ENCODE results near the gene CDKN2C.
A peak's percentile ranks its signal among the peaks of the same experiment; 100 is the strongest.

The CDKN2C gene

GRCh38 chr1:50969611-50970508 lies at the start of gene CDKN2C:
CDKN2C (plus strand) TSS chr1:50970245; CDS start chr1:50970369, 124 bp downstream.
- TF ChIP-seq, protein P1, sequence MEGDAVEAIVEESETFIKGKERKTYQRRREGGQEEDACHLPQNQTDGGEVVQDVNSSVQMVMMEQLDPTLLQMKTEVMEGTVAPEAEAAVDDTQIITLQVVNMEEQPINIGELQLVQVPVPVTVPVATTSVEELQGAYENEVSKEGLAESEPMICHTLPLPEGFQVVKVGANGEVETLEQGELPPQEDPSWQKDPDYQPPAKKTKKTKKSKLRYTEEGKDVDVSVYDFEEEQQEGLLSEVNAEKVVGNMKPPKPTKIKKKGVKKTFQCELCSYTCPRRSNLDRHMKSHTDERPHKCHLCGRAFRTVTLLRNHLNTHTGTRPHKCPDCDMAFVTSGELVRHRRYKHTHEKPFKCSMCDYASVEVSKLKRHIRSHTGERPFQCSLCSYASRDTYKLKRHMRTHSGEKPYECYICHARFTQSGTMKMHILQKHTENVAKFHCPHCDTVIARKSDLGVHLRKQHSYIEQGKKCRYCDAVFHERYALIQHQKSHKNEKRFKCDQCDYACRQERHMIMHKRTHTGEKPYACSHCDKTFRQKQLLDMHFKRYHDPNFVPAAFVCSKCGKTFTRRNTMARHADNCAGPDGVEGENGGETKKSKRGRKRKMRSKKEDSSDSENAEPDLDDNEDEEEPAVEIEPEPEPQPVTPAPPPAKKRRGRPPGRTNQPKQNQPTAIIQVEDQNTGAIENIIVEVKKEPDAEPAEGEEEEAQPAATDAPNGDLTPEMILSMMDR (IDR thresholded peaks at IDR 0.05; ENCODE audit: low read depth, low read length, missing control alignments) = no peak
- peak within 1 kb of the TSS; percentile 67 for H3K4me3 ChIP-seq (replicated peaks; ENCODE audit: low read depth, low read length)
- DNase-seq (ENCODE audit: extremely low read depth, low read depth) = no peak

DNA sequence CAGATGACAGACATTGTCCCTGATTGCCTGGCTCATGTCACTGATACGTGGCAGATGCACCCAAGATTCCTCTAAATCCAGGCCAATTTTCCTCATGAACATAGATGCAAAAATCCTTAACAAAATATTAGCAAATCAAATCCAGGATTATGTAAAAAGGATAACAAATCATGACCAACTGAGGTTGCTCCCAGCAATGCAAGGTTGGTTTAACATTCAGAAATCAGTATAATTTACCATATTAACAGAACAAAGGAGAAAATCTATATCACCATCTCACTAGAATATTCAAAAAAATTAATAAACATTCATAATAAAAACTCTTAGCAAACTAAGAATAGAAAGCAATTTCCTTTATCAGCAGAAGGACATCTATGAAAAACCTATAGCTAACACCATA lies 49.6 kb upstream of the CDKN2C start:
- no peak overlapping the region for H3K4me3 ChIP-seq (replicated peaks; ENCODE audit: low read depth, low read length)
- TF ChIP-seq, protein P1 (IDR thresholded peaks at IDR 0.05; ENCODE audit: low read depth, low read length, missing control alignments) = no peak
- no peak for DNase-seq (ENCODE audit: extremely low read depth, low read depth)

DNA sequence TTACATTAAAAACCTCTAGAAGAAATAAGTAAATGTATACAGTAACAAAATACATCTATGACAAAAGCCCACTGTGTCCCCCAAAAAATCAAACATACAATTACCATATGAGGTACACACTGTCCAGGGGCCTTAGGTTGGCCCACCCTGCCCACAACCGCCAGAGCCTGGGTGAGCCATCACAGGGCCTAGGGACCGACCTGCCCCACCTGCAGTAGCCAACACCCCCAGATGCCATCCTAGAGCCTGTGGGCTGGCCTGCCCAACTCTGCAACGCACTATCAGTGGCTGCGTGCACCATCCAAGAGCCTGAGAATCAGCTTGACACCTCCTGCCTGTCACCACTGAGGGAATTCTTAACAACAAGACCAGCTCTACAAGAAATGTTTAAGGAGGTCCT lies 49.0 kb upstream of the CDKN2C start:
- TF ChIP-seq, protein P1 (IDR thresholded peaks at IDR 0.05; ENCODE audit: low read depth, low read length, missing control alignments) = no peak
- DNase-seq (ENCODE audit: extremely low read depth, low read depth) = no peak
- H3K4me3 ChIP-seq (replicated peaks; ENCODE audit: low read depth, low read length) = no peak overlapping the region

DNA sequence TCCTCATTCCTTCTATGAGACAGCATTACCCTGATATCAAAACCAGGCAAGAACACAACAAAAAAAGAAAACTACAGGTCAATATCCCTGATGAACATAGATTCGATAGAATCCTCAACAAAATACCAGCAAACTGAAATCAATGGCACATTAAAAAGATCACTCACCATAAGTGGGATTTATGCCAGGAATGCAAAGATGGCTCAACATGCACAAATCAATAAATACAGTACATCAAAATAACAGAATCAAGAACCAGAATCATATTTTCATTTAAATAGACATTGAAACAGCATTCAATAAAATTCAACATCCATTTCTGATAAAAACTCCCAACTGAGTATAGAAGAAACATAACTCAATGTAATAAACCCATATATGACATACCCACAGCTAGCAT lies 46.5 kb upstream of the CDKN2C start:
- no peak overlapping the region for H3K4me3 ChIP-seq (replicated peaks; ENCODE audit: low read depth, low read length)
- DNase-seq (ENCODE audit: extremely low read depth, low read depth) = no peak

GRCh38 chr1:50929376-50929958 lies 40.6 kb upstream of the CDKN2C start:
- TF ChIP-seq, protein P1 (IDR thresholded peaks at IDR 0.05; ENCODE audit: low read depth, low read length, missing control alignments) = peak; percentile 28
- DNase-seq (ENCODE audit: extremely low read depth, low read depth) = peak; percentile 10
- H3K4me3 ChIP-seq (replicated peaks; ENCODE audit: low read depth, low read length) = no peak overlapping the region

More for the DNA sequence above, 46.5 kb upstream of the CDKN2C start:
- TF ChIP-seq, protein P1 (IDR thresholded peaks at IDR 0.05; ENCODE audit: low read depth, low read length, missing control alignments) = no peak

- TF ChIP-seq, protein P1 (IDR thresholded peaks at IDR 0.05; ENCODE audit: low read depth, low read length, missing control alignments) = no peak
- H3K4me3 ChIP-seq (replicated peaks; ENCODE audit: low read depth, low read length) = no peak overlapping the region
- no peak for DNase-seq (ENCODE audit: extremely low read depth, low read depth)
Observed at GRCh38 chr1:50930193-50930592, 39.9 kb upstream of the CDKN2C start.

Measured in HFF-Myc (cell line).